Duodenal mucosa (tissue), 2 donors: ENCODE data around the gene PKD2.
"Not testable (repeated sequence)": the region's sequence is repeated elsewhere in the genome, so short reads cannot be mapped to it uniquely, and the experiment has no call there.

Experiments
- H3K27ac ChIP-seq: one replicate; pipeline ENCODE4 v1.7.0; 2013; ENCODE audit warnings: low read depth, low read length
- H3K27me3 ChIP-seq, 2 donors: one replicate each; pipeline ENCODE4 v1.7.0; 2013; ENCODE audit warnings: low read length in 2 of 2, control low read depth in 1 of 2; ENCODE audit not compliant: insufficient read depth in 2 of 2, control insufficient read depth in 1 of 2
- H3K36me3 ChIP-seq, 2 donors: one replicate each; pipeline ENCODE4 v1.7.0; 2013; ENCODE audit warnings: low read length in 2 of 2, control low read depth in 1 of 2; ENCODE audit not compliant: insufficient read depth in 2 of 2, control insufficient read depth in 1 of 2
- H3K4me1 ChIP-seq, 2 donors: one replicate each; pipeline ENCODE4 v1.7.0; 2013; ENCODE audit warnings: low read length in 2 of 2, control low read depth in 1 of 2; ENCODE audit not compliant: insufficient read depth in 2 of 2, control insufficient read depth in 1 of 2
- H3K4me3 ChIP-seq, 2 donors: one replicate each; pipeline ENCODE4 v1.7.0; 2013; ENCODE audit warnings: low read length in 2 of 2, low read depth in 1 of 2
- H3K9ac ChIP-seq, 2 donors: one replicate each; pipeline ENCODE4 v1.7.0; 2013; ENCODE audit warnings: low read length in 2 of 2, low read depth in 1 of 2
- H3K9me3 ChIP-seq, 2 donors: one replicate each; pipeline ENCODE4 v1.7.0; 2013; ENCODE audit warnings: low read length in 2 of 2, control low read depth in 1 of 2; ENCODE audit not compliant: control insufficient read depth in 1 of 2

The PKD2 gene

GRCh38 chr4:88106205-88106604 lies 98.8 kb downstream of the PKD2 start:
- H3K4me1 ChIP-seq = peaks cover 35 to 36% of the 10 kb centered on the region in 2 donors
- no peaks in the 10 kb centered on the region for H3K36me3 ChIP-seq
- no peak overlapping the region for H3K4me3 ChIP-seq
- no peak overlapping the region for H3K9ac ChIP-seq
- no peaks in the 10 kb centered on the region for H3K9me3 ChIP-seq
- no peaks in the 10 kb centered on the region for H3K27me3 ChIP-seq
- no peak overlapping the region for H3K27ac ChIP-seq

- H3K9me3 ChIP-seq = no peaks in the 10 kb centered on the region
- peaks cover 37 to 46% of the 10 kb centered on the region in 2 donors for H3K4me1 ChIP-seq
- no peak overlapping the region for H3K9ac ChIP-seq
- H3K36me3 ChIP-seq = no peaks in the 10 kb centered on the region
- H3K27ac ChIP-seq = no peak overlapping the region
- no peaks in the 10 kb centered on the region for H3K27me3 ChIP-seq
- peak overlapping the region in 1 of 2 donors; percentile 6 for H3K4me3 ChIP-seq
Measured at GRCh38 chr4:88107406-88108107, 100.1 kb downstream of the PKD2 start.

GRCh38 chr4:88108108-88108465 lies 100.7 kb downstream of the PKD2 start:
- not testable (repeated sequence) for H3K27me3 ChIP-seq, H3K4me3 ChIP-seq, H3K36me3 ChIP-seq, H3K9ac ChIP-seq, H3K9me3 ChIP-seq, H3K27ac ChIP-seq
- H3K4me1 ChIP-seq = peaks cover 37 to 50% of the 10 kb centered on the region in 2 donors

- no peak overlapping the region for H3K9ac ChIP-seq
- no peaks in the 10 kb centered on the region for H3K27me3 ChIP-seq
- H3K4me3 ChIP-seq = no peak overlapping the region
- no peak overlapping the region for H3K27ac ChIP-seq
- no peaks in the 10 kb centered on the region for H3K9me3 ChIP-seq
- no peaks in the 10 kb centered on the region for H3K36me3 ChIP-seq
- peaks cover 37 to 52% of the 10 kb centered on the region in 2 donors for H3K4me1 ChIP-seq
Measured at GRCh38 chr4:88108747-88109122, 101.3 kb downstream of the PKD2 start.

- Histone ChIP-seq H3K9ac (no peak overlapping the region), H3K27me3 (no peaks in the 10 kb centered on the region), H3K27ac (no peak overlapping the region), H3K4me3 (no peak overlapping the region), H3K36me3 (no peaks in the 10 kb centered on the region), H3K9me3 (no peaks in the 10 kb centered on the region), H3K4me1 (peaks cover 37 to 52% of the 10 kb centered on the region in 2 donors)
Measured at GRCh38 chr4:88109123-88109881, 101.9 kb downstream of the PKD2 start.

- H3K36me3 ChIP-seq = no peaks in the 10 kb centered on the region
- H3K4me3 ChIP-seq = no peak overlapping the region
- no peak overlapping the region for H3K9ac ChIP-seq
- peaks cover 37 to 48% of the 10 kb centered on the region in 2 donors for H3K4me1 ChIP-seq
- H3K9me3 ChIP-seq = no peaks in the 10 kb centered on the region
- H3K27ac ChIP-seq = no peak overlapping the region
- no peaks in the 10 kb centered on the region for H3K27me3 ChIP-seq
Measured at GRCh38 chr4:88110826-88111225, 103.4 kb downstream of the PKD2 start.

- Histone ChIP-seq H3K4me1 (peaks cover 27 to 37% of the 10 kb centered on the region in 2 donors), H3K9ac (no peak overlapping the region), H3K9me3 (no peaks in the 10 kb centered on the region)
Measured at GRCh38 chr4:88112856-88113255, 105.4 kb downstream of the PKD2 start.

GRCh38 chr4:88115587-88115986 lies 108.2 kb downstream of the PKD2 start:
- Histone ChIP-seq H3K9me3 (peaks cover 9 to 19% of the 10 kb centered on the region in 2 donors), H3K27ac (no peak overlapping the region), H3K27me3 (no peaks in the 10 kb centered on the region), H3K36me3 (peaks cover 6 to 9% of the 10 kb centered on the region in 2 donors), H3K9ac (no peak overlapping the region), H3K4me3 (no peak overlapping the region), H3K4me1 (peaks cover 8 to 21% of the 10 kb centered on the region in 2 donors)

More at GRCh38 chr4:88112856-88113255, 105.4 kb downstream of the PKD2 start:
- Histone ChIP-seq H3K4me3 (no peak overlapping the region), H3K36me3 (no peaks in the 10 kb centered on the region), H3K27me3 (no peaks in the 10 kb centered on the region), H3K27ac (no peak overlapping the region)

GRCh38 chr4:88119943-88120342 lies 112.5 kb downstream of the PKD2 start:
- Histone ChIP-seq H3K36me3 (peaks cover 11 to 13% of the 10 kb centered on the region in 2 donors), H3K4me3 (peak overlapping the region in 1 of 2 donors; percentile 5), H3K9me3 (peaks cover 9 to 19% of the 10 kb centered on the region in 2 donors), H3K9ac (no peak overlapping the region), H3K27ac (no peak overlapping the region), H3K4me1 (no peaks in the 10 kb centered on the region), H3K27me3 (no peaks in the 10 kb centered on the region)

GRCh38 chr4:88122260-88122659 lies 114.8 kb downstream of the PKD2 start:
- H3K4me3 ChIP-seq, H3K4me1 ChIP-seq, H3K27ac ChIP-seq, H3K27me3 ChIP-seq, H3K9ac ChIP-seq: not testable (repeated sequence)
- Histone ChIP-seq H3K36me3 (peaks cover 11 to 13% of the 10 kb centered on the region in 2 donors), H3K9me3 (peaks cover 9 to 19% of the 10 kb centered on the region in 2 donors)
